Measurements from ENCODE around the gene ATAD3B.
A peak's percentile ranks its signal among the peaks of the same experiment; 100 is the strongest.

The ATAD3B gene

DNA sequence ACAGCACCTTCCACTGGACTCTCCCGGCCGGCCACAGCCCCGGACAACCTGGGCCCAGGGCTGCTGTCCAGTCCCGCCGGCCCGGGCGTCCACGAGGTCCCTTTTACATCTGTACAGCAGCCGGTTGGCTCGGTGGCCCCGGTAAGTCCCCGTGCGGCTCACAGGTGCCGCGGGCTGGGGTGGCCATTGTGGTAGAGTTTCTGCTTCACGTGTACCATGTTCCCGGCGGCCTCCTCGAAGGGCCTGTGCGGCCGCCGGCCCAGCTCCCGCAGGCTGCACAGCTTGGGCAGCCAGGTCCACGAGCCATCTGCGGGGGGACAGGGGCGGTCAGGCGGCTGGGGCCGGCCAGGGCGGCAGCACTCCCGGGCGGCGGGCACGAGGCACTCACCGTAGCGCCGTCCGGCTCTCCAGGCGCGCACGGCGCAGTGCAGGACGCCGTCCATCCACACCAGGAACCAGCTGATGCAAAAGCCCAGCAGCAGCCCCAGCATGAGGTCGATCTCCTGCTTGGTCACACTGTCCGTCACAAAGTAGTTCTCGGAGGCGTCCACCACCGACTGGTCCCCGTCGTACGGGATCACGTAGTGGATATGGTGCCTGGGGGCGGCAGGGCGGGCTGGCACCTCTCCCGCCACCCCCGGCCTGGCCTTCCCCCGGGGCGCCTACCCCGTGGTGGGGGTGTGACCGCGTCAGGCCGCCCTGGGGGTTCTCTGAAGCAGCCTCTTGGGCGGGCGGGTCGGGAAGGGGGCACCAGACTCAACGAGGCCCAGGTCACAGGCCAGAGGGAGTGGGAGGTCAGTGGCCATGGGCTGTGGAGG is 63.8 kb downstream of the ATAD3B start:
- no peak for DNase-seq (ENCODE audit: low read depth)
- H3K4me3 ChIP-seq (ENCODE audit: low read length): no peak overlapping the region
- TF ChIP-seq, protein P1, sequence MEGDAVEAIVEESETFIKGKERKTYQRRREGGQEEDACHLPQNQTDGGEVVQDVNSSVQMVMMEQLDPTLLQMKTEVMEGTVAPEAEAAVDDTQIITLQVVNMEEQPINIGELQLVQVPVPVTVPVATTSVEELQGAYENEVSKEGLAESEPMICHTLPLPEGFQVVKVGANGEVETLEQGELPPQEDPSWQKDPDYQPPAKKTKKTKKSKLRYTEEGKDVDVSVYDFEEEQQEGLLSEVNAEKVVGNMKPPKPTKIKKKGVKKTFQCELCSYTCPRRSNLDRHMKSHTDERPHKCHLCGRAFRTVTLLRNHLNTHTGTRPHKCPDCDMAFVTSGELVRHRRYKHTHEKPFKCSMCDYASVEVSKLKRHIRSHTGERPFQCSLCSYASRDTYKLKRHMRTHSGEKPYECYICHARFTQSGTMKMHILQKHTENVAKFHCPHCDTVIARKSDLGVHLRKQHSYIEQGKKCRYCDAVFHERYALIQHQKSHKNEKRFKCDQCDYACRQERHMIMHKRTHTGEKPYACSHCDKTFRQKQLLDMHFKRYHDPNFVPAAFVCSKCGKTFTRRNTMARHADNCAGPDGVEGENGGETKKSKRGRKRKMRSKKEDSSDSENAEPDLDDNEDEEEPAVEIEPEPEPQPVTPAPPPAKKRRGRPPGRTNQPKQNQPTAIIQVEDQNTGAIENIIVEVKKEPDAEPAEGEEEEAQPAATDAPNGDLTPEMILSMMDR (conservative IDR thresholded peaks at IDR 0.05; ENCODE audit: low read depth, low read length): no peak

GRCh38 chr1:1536019-1536937 is 64.7 kb downstream of the ATAD3B start:
- DNase-seq (ENCODE audit: low read depth): no peak
- TF ChIP-seq, protein P1 (conservative IDR thresholded peaks at IDR 0.05; ENCODE audit: low read depth, low read length): no peak
- H3K4me3 ChIP-seq (ENCODE audit: low read length): no peak overlapping the region

- H3K4me3 ChIP-seq (ENCODE audit: low read length): no peak overlapping the region
- TF ChIP-seq, protein P1 (conservative IDR thresholded peaks at IDR 0.05; ENCODE audit: low read depth, low read length): no peak
- DNase-seq (ENCODE audit: low read depth): no peak
These were observed 65.5 kb downstream of the ATAD3B start for GRCh38 chr1:1536938-1537546.

DNA sequence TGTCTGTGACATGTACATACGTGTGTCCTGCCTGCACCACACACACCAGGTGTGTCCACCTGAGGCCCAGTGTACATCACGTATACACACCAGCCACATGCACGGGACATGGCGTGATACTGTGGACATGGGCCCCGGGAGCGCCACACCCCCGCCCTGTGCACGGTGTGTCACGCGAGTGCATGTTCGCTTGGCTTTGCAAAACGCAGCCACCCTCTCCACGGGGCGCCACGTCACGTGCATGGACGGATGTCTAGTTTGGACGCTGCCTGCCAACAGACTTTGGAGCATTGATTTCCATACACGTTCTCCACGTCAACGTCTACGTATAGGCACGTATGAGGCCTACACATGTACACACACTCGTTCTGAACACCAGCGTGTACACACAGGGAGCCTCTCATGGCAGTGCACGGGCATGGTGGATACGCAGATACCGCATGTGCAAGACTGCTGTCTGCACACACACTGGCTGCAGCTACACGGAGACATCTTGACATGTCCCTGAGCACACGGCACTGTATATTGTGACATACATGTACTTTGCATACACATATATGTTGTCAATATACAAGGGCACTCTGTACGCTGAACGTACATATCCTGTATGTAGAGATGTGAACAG is 66.2 kb downstream of the ATAD3B start:
- no peak overlapping the region for H3K4me3 ChIP-seq (ENCODE audit: low read length)
- DNase-seq (ENCODE audit: low read depth): no peak
- TF ChIP-seq, protein P1 (conservative IDR thresholded peaks at IDR 0.05; ENCODE audit: low read depth, low read length): no peak

- H3K4me3 ChIP-seq (ENCODE audit: low read length): no peak overlapping the region
- DNase-seq (ENCODE audit: low read depth): no peak
These were observed 66.8 kb downstream of the ATAD3B start for GRCh38 chr1:1538334-1538733.

DNA sequence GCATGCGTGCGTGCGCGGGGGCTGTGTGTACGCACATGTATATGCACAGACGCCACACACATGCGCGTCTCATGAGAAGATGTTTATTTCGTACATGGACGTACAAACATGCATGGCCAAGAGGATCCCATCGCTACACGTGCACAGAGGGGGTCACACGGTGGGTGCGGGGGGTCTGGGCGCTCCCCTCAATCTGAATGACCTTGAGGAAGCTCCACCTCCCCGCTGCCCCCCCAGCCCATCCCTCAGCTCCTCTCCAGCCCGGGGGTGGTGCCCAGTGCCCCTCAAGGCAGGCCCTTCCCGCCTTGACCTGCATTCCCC is 67.4 kb downstream of the ATAD3B start:
- DNase-seq (ENCODE audit: low read depth): no peak
- TF ChIP-seq, protein P1 (conservative IDR thresholded peaks at IDR 0.05; ENCODE audit: low read depth, low read length): no peak
- peak overlapping the region; percentile 55 for H3K4me3 ChIP-seq (ENCODE audit: low read length)

More at GRCh38 chr1:1538334-1538733, 66.8 kb downstream of the ATAD3B start:
- TF ChIP-seq, protein P1 (conservative IDR thresholded peaks at IDR 0.05; ENCODE audit: low read depth, low read length): no peak

Data from retinal pigment epithelial cell (primary cell).